ENCODE measurements around the gene NRIP1.

The NRIP1 gene

DNA sequence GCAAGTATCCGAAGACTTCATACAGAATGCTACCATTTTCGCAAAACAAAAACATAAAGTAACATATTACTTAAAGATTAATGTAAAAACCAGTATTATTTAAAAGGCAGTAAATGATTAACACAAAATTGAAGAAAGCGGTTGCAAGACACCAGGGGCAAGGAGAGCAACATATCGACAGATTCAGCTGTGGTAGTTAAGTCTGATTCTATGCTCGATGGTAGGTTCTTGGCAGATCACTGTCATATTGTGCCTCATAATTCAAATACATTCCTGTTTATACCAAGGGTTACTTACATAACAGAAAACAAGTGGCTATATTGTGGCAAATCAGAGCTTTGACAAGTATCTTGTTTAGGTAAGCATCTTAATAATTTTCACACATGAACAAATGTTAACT, 37.7 kb downstream of the NRIP1 start:
- no peak overlapping the region for H3K4me3 ChIP-seq (ENCODE audit: control insufficient read depth, low read depth, low read length)
- no peak for DNase-seq (ENCODE audit: low read depth)
- TF ChIP-seq, protein P1, sequence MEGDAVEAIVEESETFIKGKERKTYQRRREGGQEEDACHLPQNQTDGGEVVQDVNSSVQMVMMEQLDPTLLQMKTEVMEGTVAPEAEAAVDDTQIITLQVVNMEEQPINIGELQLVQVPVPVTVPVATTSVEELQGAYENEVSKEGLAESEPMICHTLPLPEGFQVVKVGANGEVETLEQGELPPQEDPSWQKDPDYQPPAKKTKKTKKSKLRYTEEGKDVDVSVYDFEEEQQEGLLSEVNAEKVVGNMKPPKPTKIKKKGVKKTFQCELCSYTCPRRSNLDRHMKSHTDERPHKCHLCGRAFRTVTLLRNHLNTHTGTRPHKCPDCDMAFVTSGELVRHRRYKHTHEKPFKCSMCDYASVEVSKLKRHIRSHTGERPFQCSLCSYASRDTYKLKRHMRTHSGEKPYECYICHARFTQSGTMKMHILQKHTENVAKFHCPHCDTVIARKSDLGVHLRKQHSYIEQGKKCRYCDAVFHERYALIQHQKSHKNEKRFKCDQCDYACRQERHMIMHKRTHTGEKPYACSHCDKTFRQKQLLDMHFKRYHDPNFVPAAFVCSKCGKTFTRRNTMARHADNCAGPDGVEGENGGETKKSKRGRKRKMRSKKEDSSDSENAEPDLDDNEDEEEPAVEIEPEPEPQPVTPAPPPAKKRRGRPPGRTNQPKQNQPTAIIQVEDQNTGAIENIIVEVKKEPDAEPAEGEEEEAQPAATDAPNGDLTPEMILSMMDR (IDR thresholded peaks at IDR 0.05; ENCODE audit: control insufficient read depth, insufficient read depth, low read depth, low read length, missing control alignments) = no peak

DNA sequence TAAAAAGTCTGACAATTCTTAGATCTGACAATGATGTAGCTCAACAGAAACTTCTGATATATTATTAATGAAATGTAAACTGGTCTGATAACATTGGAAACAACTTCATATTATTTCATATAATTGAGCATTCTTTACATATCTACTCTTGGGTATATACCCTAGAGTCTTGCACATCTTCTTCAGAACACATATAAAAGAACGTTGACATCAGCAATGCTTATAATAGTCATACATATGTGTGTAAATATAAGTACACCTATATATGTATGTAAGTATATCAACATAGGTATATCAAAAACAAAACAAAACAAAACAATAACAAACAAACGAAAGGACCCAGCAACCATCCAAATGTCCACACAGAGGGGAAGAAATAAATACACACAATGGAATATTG, 38.4 kb downstream of the NRIP1 start:
- TF ChIP-seq, protein P1 (IDR thresholded peaks at IDR 0.05; ENCODE audit: control insufficient read depth, insufficient read depth, low read depth, low read length, missing control alignments) = no peak
- DNase-seq (ENCODE audit: low read depth) = no peak
- H3K4me3 ChIP-seq (ENCODE audit: control insufficient read depth, low read depth, low read length) = no peak overlapping the region

DNA sequence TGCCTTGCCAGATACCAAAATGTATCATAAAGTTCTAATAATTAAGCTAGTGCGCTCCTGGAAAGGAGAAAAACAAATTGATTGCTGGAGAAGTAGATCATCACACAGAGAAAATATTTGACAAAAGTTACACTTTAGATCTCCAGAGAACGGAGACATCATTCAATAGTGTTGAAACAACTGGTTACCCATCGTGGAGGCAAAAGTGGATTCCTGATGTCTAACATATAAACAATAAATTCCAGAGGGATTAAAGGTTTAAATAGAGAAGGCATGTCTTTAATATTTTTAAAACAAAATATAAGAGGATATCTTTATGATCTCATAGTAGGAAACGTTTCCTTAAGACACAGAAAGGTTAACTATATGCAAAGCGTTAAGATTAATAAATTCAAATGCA, 41.0 kb downstream of the NRIP1 start:
- no peak for DNase-seq (ENCODE audit: low read depth)
- TF ChIP-seq, protein P1 (IDR thresholded peaks at IDR 0.05; ENCODE audit: control insufficient read depth, insufficient read depth, low read depth, low read length, missing control alignments) = no peak
- no peak overlapping the region for H3K4me3 ChIP-seq (ENCODE audit: control insufficient read depth, low read depth, low read length)

DNA sequence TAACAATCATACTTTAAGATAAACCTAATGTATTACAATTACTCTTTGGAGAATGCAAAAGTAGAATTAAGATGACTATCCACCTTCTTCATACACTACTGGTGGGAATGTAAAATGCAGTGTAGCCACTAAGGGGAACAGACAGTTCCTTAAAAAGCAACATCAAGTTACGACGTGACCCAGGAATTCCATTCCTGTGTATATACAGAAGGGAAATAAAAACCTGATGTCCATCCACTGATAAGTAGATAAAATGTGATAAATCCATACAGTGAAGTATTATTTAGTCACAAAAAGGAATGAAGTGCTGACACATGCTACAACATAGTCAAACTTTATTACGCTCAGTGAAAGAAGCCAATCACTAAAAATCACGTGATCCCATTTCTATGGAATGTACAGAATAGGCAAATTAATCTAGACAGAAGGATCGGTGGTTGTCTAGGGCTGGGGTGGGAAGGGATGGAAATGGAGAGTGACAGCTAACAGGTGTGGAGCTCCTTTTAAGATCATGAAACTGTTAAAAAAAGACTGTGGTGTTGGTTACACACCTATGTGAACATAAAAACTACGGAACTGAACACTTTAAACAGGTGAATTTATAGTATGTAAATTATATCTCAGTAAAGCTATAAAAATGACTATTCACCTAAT, 42.1 kb downstream of the NRIP1 start:
- no peak overlapping the region for H3K4me3 ChIP-seq (ENCODE audit: control insufficient read depth, low read depth, low read length)
- TF ChIP-seq, protein P1 (IDR thresholded peaks at IDR 0.05; ENCODE audit: control insufficient read depth, insufficient read depth, low read depth, low read length, missing control alignments) = peak; percentile 22
- no peak for DNase-seq (ENCODE audit: low read depth)

DNA sequence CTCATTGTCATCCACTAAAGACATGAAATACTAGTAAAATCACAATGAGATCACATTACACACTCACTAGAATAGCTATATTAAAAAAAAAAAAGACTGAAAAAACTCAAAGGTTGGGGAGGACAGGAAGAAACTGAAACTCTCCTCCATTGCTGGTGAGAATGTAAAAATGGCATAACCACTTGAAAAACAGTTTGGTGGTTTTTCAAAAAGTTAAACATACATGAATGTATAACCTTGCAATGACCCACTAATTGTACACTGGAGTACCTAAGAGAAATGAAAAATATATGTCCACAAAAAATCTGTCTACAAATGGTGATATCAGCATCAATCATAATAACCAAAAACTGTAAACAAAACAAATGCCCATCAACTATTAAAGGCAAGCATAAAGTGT, 44.0 kb downstream of the NRIP1 start:
- DNase-seq (ENCODE audit: low read depth) = no peak
- TF ChIP-seq, protein P1 (IDR thresholded peaks at IDR 0.05; ENCODE audit: control insufficient read depth, insufficient read depth, low read depth, low read length, missing control alignments) = no peak
- H3K4me3 ChIP-seq (ENCODE audit: control insufficient read depth, low read depth, low read length) = no peak overlapping the region

DNA sequence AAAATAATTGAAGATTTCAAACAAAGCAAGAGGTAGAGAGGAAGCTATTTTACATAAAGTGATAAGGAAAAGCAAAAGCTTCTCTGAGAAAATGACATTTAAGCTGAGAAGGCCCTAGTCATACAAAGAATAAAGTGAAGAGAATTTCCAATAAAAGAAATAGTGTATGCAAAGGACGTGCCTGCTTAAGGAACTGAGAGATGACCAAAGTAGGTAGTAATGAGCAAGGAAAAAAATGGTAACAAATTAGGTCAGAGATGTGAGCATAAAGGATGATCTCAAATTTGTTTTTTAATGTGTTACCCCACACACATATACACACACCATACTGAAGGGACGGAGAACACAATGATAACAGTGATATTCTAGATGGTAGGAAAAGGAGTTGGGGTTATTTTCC, 46.4 kb downstream of the NRIP1 start:
- TF ChIP-seq, protein P1 (IDR thresholded peaks at IDR 0.05; ENCODE audit: control insufficient read depth, insufficient read depth, low read depth, low read length, missing control alignments) = no peak
- no peak for DNase-seq (ENCODE audit: low read depth)
- H3K4me3 ChIP-seq (ENCODE audit: control insufficient read depth, low read depth, low read length) = no peak overlapping the region
